GM12878 (cell line): Measurements from ENCODE around the gene TMEM255B.

Source experiments
- ATF2 ChIP-seq: IDR thresholded peaks from 2 replicates; pipeline ENCODE4 v1.6.1; 2012; ENCODE audit warnings: low read length, inconsistent platforms
- BMI1 ChIP-seq: fragments of 450-650 bp; IDR thresholded peaks from 2 replicates; pipeline ENCODE4 v1.6.1; 2016; ENCODE audit warnings: mild to moderate bottlenecking, moderate library complexity, borderline replicate concordance
- CEBPB ChIP-seq, 2 experiments: fragments of 150-350 bp in 1 of 2; IDR thresholded peaks; 2 replicates each; pipeline ENCODE4 v1.6.1; 2012 to 2014; ENCODE audit warnings: low read depth in 2 of 2, low read length in 2 of 2, borderline replicate concordance in 1 of 2, inconsistent platforms in 1 of 2
- CTCF ChIP-seq, 3 experiments: IDR thresholded peaks in 2 of 3; conservative IDR thresholded peaks in 1 of 3; 2 replicates each; pipeline ENCODE4 v1.5.1; 2011; ENCODE audit warnings: low read depth in 3 of 3, low read length in 3 of 3, mild to moderate bottlenecking in 3 of 3, control low read depth in 2 of 3, moderate library complexity in 2 of 3, inconsistent platforms in 1 of 3, mixed read lengths in 1 of 3; ENCODE audit not compliant: control insufficient read depth in 2 of 3, insufficient read depth in 1 of 3; ENCODE audit errors: extremely low read depth in 1 of 3
- GABPA ChIP-seq: IDR thresholded peaks from 2 replicates; pipeline ENCODE4 v1.6.1; 2014; ENCODE audit warnings: antibody characterized with exemption, low read depth, mild to moderate bottlenecking, inconsistent platforms
- NFYB ChIP-seq: IDR thresholded peaks from 2 replicates; pipeline ENCODE4 v1.6.1; 2011; ENCODE audit warnings: low read depth, mild to moderate bottlenecking, low read length, improper control_type of control experiment, moderate library complexity; ENCODE audit not compliant: insufficient read depth
- POLR2A ChIP-seq: IDR thresholded peaks from 2 replicates; pipeline ENCODE4 v1.6.1; 2011; ENCODE audit warnings: low read depth, mild to moderate bottlenecking, low read length
- RAD21 ChIP-seq: IDR thresholded peaks from 2 replicates; pipeline ENCODE4 v1.6.1; 2011; ENCODE audit warnings: mild to moderate bottlenecking, low read depth, low read length, moderate library complexity; ENCODE audit not compliant: insufficient read depth
- RAD51 ChIP-seq: fragments of 450-650 bp; IDR thresholded peaks from 2 replicates; pipeline ENCODE4 v1.6.1; 2016; ENCODE audit warnings: moderate library complexity, mild to moderate bottlenecking, inconsistent platforms
- RBBP5 ChIP-seq: fragments of 200-600 bp; sonication (generic); conservative IDR thresholded peaks from 2 replicates; pipeline ENCODE4 v1.6.1; 2016
- RELA ChIP-seq: fragments of 450-650 bp; IDR thresholded peaks from 2 replicates; pipeline ENCODE4 v1.8.0; 2014; ENCODE audit warnings: borderline replicate concordance; ENCODE audit not compliant: partially characterized antibody
- SIN3A ChIP-seq: IDR thresholded peaks from 2 replicates; pipeline ENCODE4 v1.6.1; 2012; ENCODE audit warnings: low read depth, low read length, improper control_type of control experiment
- SPI1 ChIP-seq: IDR thresholded peaks from 2 replicates; pipeline ENCODE4 v1.6.1; 2011; ENCODE audit warnings: low read depth, mild to moderate bottlenecking, low read length, moderate library complexity, borderline replicate concordance; ENCODE audit not compliant: insufficient read depth
- TF ChIP-seq, protein P1 (sequence below): IDR thresholded peaks from 2 replicates; pipeline ENCODE4 v1.6.1; 2011; ENCODE audit warnings: low read depth, low read length, improper control_type of control experiment, borderline replicate concordance

GRCh38 chr13:113813070-113813748 is 54.2 kb downstream of the TMEM255B start:
- no peak for TF ChIP-seq RBBP5
- TF ChIP-seq NFYB = no peak
- TF ChIP-seq CEBPB (IDR thresholded peaks at IDR 0.05; ENCODE audit: borderline replicate concordance in 1 of 2, low read depth in 2 of 2, low read length in 2 of 2) = no peak
- no peak for TF ChIP-seq RAD21
- TF ChIP-seq CTCF (IDR thresholded peaks at IDR 0.05 in 2 of 3, conservative IDR thresholded peaks at IDR 0.05 in 1 of 3; ENCODE audit: control insufficient read depth in 2 of 3, extremely low read depth in 1 of 3, insufficient read depth in 1 of 3, low read depth in 3 of 3, low read length in 3 of 3) = no peak
- no peak for TF ChIP-seq GABPA
- TF ChIP-seq SIN3A = no peak
- TF ChIP-seq BMI1 = no peak
- TF ChIP-seq SPI1 = no peak
- TF ChIP-seq ATF2 = no peak
- TF ChIP-seq RAD51 = no peak
- TF ChIP-seq, protein P1, sequence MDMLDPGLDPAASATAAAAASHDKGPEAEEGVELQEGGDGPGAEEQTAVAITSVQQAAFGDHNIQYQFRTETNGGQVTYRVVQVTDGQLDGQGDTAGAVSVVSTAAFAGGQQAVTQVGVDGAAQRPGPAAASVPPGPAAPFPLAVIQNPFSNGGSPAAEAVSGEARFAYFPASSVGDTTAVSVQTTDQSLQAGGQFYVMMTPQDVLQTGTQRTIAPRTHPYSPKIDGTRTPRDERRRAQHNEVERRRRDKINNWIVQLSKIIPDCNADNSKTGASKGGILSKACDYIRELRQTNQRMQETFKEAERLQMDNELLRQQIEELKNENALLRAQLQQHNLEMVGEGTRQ = no peak
- no peak for TF ChIP-seq RELA
- TF ChIP-seq POLR2A = no peak
